Renal cortical epithelial cell (primary cell): ENCODE data around the gene DENND4C. TPM values are rescaled to one million over a fixed set of nuclear protein-coding genes. Genes with fewer than 3 reads are reported as not detected.
"Not testable (repeated sequence)": the region's sequence is repeated elsewhere in the genome, so short reads cannot be mapped to it uniquely, and the experiment has no call there.

Experiments used
- DNase-seq: peaks from one replicate; pipeline ENCODE4 v3.0.0-alpha.2; 2011; ENCODE audit warnings: low read depth
- total RNA-seq: library from RNA; depleted of rRNA; stranded (reverse); fragments of >200 nt; gene quantifications from 2 replicates; pipeline ENCODE4 v1.2.3, GENCODE V29; 2014

The DENND4C gene
- total RNA-seq, 1 donor from 2014 or later, result 155 TPM

DNA sequence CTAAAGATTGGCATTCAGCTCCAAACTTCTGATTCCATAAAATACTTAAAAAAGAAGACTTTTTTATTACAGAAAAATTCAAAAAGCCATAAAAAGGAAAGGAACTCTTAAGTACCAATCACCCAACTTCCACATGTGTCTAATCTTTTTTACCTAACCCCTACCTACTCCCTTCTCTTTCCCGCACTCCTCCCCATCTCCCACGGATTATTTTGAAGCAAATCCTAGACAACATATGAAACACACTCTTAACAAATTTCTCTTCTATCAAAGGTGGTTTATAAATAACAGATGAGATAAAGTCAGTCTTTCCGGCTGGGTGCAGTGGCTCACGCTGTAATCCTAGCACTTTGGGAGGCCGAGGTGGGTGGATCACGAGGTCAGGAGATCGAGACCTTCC is 5.9 kb upstream of the DENND4C start:
- no peak for DNase-seq

DNA sequence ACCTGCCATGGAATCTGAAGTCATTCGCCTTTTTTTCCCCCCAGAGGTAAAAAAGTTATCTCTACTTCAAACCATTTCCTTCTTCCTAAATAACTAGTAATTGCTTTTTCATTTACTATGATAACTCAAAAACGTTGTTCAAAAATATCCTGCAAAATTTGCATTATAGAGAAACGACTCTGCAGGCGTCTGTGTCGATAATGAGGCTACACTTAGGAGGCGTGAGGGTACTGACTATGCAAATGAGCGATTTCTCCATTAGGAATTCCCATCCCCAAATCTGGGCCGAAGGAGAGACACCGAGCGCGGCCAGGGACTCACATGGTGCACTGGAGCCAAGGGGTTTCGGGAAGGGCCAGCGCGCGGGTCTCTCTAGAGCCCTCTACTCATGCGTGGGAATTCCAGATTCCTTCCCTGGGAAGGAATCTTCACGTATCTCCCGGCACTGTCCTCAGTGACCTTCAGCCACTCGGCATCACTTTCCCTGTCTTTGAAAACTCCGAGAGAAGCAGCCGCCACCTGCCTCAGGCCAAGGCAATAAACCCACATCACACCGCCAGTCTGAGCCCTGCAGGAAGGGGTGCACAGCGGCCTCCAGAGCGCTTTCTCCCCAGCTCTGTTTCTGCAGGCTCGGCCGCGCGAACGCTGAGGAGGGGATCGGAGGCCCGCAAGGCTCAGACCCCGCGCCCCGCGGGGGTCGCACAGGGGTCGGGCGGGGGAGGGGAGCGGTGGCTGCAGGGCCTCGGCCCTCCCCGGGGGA is 718 bp upstream of the DENND4C start:
- DNase-seq, result peak; percentile 29

DNA sequence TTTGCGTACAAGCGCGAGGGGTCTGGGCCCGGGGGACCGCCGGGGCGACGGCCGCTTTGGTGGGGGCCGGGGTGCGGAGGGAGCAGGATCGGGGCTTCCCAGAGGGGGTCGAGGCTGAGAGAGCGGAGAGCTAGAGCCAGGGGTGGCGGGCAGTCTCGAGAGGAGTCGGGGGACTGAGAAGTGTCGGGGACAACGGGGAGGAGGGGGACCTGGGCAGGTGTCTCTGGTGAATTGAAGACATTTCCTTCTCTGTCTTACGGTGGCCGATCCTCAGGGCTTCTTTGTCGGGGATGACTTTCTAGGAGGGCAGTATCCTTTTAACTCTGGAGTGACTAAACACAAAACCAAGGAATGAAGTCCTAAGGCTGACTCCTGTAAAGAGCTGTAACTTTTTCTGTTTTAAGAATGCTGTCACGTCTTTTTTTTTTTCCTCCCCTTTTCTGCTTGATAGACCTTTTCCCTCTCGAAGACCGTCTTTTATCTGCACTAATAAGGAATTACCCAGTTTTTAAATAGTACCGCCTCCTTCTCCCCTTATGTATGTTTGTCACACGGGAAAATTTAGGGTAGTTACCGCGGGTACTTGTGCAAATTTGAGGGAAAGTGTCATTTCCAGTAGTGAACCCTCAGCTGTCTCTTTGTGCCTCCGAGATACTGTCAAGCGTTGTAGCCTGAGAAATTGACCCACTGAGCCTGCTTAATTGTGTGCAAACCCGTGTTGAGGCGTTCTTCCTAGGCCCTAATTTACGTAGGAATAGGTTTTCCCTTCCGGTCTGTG is 822 bp downstream of the DENND4C start:
- peak; percentile 30 for DNase-seq

DNA sequence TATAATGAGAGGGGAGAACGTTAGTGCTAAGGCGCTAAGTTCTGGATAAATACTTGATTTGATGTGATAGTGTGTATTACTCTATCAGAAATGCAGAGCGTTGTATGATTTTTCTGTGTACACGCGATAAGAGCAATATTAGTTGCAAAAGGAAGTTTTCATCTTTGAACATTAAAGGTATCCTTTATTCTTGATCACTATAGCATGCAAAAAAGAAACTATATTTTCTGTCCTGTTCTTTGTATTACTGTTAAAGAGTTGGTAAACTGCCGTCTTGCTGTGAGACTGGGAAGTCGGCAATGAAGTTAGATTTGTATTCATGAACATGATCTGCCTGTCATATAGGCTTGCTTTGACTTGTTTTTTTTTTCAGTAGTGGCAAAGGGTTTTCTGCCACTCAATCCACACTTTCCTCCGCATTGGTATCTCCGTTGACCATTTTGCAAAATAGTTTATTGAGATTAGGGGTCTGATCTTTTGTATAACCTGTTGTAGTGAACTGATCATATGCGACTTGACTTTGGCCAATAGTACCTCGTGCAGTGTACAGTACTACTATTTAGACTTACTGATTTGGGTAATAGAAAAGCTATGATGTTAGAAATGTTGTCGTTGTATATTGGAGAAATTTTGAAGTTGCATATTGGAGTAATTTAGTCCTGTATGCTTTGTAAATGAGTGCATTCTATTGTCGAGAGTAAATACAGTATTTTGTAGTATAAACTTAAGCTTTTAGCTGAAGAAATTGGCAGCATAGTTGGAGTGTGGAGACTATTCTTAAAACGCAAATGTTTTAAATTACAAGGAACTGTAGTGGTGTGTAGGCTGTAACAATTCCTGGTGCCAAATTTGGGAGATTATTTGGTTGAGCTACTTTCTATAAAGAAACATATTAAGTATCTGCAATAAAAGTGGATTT is 1.7 kb downstream of the DENND4C start:
- DNase-seq, result peak; percentile 14

DNA sequence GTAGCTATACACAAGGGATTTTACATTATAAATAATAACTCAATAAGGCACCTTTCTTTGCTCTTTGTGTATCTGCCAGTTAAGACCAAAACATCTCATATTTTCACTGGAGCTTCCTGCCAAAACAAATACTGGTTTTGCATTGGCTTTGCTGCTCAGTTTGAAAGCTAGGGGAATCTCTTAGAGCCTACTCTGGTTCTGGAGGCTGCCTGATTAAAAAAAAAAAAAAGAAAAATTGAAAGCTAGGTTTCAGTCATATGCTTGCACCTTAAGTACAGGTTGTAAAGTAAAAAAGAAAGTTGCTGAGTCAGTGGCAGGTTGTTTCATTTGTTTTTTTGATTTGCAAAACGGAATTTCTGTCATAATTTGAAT is 2.3 kb downstream of the DENND4C start:
- DNase-seq, result peak; percentile 26

DNA sequence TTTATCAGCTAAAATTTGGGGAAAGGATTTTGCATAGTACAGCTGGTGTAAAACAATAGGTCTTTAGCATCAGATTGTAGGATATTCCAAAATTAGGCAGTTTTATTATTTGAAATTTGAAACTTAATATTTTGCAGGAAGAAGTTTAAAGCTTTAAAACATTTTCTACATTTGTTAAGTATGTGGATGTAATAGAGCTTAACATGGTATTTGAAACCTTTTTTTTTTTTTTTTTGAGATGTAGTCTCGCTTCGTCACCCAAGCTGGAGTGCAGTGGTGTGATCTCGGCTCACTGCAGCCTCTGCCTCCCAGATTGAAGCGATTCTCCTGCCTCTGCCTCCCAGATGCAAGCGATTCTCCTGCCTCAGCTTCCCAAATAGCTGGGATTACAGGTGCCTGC is 2.9 kb downstream of the DENND4C start:
- DNase-seq, result peak; percentile 18

DNA sequence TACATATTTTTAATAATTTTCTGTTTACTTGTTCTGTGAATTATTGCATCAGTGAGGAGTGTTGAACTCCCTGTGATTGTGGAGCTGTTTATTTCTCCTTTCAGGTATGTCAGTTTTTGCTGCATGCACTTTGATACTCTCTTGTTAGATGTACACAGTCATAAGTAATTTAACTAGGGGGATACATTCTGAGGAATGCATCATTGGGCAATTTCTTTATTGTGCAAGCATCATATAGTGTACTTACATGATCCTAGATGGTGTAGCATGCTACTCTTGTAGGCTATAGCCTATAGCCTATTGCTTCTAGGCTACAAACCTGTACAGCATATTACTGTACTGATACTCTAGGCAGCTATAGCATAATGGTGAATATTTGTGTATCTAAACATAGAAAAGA is 9.5 kb downstream of the DENND4C start:
- no peak for DNase-seq

DNA sequence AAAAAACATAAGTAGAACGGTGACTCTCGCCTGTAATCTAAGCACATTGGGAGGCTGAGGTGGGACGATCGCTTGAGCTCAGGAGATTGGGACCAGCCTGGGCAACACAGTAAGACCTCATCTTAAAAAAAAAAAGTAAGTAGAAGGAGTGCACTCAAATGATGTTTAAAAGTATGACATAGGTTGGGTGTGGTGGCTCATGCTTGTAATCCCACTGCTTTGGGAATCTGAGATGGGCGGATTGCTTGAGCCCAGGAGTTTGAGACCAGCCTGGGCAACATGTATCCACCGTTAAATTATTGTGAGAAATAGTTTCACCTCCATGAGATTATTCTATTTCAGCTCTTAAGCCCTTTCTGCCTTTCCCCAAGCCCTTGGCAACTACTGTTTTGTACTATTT is 11.2 kb downstream of the DENND4C start:
- no peak for DNase-seq

DNA sequence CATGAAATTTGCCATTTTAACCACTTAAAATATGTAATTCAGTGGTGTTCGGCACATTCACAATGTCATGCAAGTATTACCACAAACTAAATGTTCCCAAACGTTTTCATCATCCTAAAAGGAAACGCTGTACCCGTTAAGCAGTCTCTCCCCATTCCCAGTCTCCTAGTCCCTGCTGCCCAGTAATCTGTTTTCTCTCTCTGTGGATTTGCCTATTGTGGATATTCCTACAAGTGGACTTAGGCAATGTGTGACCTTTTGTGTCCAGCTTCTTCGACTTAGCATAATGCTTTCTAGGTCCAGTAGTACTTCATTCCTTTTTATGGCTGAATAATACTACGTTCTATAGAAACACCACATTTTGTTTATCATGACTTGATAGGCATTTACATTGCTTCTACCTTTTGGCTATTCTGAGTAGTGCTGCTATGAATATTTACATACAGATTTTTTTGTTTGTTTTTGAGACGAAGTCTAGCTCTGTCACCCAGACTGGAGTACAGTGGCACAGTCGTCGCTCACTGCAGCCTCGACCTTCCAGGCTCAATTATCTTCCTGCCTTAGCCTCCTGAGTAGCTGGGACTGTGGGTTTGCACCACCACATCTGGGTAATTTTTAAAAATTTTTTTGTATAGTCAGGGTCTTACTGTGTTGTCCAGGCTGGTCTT is 13.0 kb downstream of the DENND4C start:
- DNase-seq, result no peak

DNA sequence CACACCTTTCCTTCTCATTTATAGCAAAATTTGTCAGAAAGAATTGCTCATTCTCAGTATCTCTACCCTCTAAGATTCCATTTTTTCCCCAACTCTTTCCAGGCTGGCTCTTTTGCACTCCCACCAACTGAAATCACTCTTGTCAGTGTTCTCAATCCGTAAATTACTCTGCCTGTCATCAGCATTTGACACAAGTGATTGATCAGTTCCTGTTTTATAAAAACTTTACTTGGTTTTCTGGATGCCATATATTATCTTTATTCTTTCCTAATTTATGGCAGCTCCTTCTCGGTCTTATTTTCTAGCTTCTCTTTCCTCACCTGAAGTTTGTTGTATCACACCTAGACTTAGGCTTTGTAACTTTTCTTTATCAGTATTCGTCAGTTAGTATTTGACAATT is 16.4 kb downstream of the DENND4C start:
- no peak for DNase-seq

DNA sequence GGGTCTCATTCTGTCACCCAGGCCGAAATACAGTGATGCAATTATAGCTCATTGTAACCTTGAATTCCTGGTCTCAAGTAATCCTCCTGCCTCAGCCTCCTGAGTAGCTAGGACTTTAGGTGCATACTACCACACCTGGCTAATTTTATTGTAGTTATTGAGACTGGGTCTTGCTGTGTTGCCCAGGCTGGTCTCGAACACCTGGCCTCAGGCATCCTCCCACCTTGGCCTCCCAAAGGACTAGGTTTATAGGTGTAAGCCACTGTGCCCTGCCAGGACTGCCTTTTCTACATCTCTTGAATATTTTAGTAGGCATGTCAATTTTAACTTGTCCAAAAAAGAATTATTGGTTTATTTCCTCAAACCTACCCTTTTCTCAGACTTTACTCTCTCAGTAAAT is 16.9 kb downstream of the DENND4C start:
- no peak for DNase-seq

DNA sequence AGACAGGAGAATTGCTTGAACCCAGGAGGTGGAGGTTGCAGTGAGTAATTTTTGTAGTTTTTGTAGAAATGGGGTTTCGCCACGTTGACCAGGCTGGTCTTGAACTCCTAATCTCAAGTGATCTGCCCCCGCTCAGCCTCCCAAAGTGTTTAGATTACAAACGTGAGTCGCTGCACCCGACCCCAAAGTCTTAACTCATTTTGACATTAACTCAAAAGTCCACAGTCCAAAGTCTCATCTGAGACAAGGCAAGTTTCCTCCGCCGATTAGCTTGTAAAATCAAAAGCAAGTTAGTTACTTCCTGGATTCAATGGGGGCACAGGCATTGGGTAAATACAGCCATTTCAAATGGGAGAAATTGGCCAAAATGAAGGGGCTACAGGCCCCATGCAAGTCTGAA is 19.9 kb downstream of the DENND4C start:
- not testable (repeated sequence) for DNase-seq

DNA sequence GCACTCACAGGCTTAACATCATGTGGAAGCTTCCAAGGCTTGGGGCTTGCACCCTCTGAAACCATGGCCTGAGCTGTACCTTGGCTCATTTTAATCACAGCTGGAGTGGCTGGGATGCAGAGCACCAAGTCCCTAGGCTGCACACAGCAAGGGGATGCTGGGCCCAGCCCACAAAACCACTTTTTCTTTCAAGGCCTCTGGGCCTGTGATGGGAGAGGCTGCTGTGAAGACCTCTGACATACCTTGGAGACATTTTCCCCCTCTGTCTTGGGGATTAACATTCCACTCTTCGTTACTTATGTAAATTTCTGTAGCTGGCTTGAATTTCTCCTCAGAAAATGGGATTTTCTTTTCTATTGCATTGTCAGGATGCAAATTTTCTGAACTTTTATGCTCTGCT is 20.7 kb downstream of the DENND4C start:
- DNase-seq, result not testable (repeated sequence)

DNA sequence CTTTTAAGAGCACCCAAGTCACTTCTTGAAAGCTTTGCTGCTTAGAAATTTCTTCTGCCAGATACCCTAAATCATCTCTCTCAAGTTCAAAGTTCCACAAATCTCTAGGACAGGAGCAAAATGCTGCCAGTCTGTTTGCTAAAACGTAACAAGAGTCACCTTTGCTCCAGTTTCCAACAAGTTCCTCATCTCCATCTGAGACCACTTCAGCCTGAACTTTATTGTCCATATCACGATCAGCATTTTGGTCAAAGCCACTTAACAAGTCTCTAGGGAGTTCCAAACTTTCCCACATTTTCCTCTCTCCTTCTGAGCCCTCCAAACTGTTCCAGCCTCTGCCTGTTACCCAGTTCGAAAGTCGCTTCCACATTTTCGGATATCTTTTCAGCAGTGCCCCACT is 21.1 kb downstream of the DENND4C start:
- not testable (repeated sequence) for DNase-seq

DNA sequence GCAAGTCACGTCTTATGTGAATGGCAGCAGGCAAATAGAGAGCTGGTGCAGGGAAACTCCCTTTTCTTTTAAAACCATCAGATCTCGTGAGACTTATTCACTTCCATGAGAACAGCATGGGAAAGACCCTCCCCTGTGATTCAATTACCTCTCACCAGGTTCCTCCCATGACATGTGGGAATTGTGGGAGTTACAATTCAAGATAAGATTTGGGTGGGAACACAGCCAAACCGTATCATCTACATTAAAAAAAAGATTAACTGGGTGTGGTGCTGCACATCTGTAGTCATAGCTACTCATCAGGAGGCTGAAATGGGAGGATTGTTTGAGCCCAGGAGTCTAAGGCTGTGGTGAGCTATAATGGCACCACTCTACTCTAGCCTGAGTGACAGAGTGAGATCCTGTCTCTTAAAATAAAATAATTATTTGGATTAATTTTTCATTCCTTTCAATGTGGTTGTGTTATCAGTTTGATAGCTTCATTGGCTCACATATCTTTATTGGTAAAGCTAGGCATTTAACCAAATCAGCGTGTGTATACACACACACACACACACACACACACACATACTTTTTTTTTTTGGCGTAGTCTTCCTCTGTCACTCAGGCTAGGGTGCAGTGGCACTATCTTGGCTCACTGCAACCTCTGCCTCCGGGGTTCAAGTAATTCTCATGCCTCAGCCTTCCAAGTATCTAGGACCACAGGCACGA is 21.8 kb downstream of the DENND4C start:
- no peak for DNase-seq

DNA sequence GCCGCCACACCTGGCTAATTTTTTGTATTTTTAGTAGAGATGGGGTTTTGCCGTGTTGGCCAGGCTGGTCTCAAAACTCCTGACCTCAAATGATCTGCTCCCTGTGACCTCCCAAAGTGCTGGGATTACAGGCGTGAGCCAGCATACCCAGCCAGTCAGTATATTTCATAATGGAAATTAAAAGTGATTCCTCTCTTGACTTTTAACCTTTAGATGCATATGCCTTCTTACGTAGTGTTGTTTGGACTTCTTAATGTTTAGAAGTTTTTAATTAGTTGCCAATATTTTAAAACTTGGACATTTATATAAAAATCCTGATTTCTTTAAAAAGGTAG is 22.4 kb downstream of the DENND4C start:
- no peak for DNase-seq

DNA sequence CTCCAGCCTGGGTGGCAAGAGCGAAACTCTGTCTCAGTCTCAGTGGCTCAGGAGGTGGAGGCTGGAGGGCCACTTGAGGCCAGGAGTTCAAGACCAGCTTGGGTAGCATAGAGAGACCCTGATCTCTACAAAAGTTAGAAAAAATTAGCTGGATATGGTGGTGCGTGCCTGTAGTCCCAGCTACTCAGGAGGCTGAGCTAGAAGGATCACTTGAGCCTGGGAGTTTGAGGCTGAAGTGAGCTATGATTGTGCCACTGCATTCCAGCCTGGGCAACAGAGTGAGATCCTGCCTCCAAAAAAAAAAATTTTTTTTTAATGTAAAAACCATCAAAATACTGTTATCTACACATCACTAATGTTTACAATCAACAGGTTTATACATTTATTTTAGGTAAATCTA is 24.6 kb downstream of the DENND4C start:
- DNase-seq, result no peak

DNA sequence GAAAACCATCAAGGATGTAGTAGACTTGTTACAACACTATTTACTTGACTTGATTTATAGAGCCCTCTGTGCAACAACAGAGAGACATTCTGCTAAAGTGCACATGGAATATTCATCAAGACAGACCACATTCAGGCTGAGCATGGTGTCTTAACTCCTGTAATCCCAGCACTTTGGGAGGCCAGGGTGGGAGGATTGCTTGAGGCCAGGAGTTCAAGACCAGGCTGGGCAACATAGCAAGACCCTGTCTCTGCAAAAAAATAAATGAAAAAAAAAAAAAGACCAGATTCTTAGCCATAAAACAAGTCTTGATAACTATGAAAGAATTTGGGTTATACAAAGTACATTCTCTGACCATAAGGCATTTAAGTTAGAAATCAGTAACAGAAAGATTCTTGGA is 25.3 kb downstream of the DENND4C start:
- DNase-seq, result no peak

DNA sequence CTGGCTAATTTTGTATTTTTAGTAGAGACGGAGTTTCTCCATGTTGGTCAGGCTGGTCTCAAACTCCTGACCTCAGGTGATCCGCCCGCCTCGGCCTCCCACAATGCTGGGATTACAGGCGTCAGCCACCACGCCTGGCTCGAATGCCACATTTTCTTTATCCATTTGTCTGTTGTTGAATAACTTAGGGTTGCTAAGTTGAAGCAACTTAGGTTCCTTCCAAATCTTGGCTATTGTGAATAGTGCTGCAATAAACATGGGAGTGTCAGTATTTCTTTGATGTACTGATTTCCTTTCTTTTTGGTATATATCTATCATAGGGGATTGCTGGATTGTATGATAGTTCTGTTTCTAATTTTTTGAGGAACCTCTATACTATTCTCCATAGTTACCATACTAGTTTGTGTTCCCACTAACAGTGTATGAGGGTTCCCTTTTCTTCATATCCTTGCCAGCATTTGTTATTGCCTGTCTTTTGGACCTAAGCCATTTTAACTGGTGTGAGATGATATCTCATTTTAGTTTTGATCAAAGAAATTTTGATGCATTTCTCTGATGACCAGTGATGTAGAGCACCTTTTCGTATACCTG is 29.3 kb downstream of the DENND4C start:
- not testable (repeated sequence) for DNase-seq

DNA sequence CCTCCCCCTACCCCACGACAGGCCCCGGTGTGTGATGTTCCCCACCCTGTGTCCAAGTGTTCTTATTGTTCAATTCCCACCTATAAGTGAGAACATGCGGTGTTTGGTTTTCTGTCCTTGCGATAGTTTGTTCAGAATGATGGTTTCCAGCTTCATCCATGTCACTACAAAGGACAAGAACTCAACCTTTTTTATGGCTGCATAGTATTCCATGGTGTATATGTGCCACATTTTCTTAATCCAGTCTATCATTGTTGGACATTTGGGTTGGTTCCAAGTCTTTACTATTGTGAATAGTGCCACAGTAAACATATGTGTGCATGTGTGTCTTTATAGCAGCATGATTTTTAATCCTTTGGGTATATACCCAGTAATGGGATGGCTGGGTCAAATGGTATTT is 35.1 kb downstream of the DENND4C start:
- not testable (repeated sequence) for DNase-seq
